ENCODE measurements around the gene TMEM266. TPM values are rescaled to one million over a fixed set of nuclear protein-coding genes. Genes with fewer than 3 reads are reported as not detected.

Gene TMEM266
- total RNA-seq, 1 donor from 2014 or later, result not detected

DNA sequence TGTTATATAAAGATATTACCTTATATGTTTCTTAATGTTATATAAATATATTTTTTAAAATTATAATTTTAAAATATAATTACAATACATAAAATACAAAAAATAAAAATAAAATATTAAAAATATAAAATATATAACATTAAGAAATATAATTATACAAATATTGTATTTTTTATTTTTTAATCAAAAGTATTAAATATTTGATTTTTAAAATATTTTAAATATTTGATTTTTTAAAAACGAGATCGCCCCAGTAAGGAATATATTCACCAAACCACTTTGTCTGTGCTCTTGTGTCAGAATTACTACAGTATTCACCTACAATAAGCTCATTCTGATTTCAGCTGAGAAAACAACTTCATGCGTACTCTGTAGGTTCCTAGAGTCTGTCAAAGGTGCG lies 162.4 kb downstream of the TMEM266 start:
- TF ChIP-seq, protein P1, sequence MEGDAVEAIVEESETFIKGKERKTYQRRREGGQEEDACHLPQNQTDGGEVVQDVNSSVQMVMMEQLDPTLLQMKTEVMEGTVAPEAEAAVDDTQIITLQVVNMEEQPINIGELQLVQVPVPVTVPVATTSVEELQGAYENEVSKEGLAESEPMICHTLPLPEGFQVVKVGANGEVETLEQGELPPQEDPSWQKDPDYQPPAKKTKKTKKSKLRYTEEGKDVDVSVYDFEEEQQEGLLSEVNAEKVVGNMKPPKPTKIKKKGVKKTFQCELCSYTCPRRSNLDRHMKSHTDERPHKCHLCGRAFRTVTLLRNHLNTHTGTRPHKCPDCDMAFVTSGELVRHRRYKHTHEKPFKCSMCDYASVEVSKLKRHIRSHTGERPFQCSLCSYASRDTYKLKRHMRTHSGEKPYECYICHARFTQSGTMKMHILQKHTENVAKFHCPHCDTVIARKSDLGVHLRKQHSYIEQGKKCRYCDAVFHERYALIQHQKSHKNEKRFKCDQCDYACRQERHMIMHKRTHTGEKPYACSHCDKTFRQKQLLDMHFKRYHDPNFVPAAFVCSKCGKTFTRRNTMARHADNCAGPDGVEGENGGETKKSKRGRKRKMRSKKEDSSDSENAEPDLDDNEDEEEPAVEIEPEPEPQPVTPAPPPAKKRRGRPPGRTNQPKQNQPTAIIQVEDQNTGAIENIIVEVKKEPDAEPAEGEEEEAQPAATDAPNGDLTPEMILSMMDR (IDR thresholded peaks at IDR 0.05; ENCODE audit: borderline replicate concordance), result no peak
- H3K4me1 ChIP-seq, result peaks cover 5% of the 10 kb centered on the region
- H3K4me3 ChIP-seq, result no peak overlapping the region
- peaks cover 51% of the 10 kb centered on the region for H3K36me3 ChIP-seq
- H3K27me3 ChIP-seq (ENCODE audit: low read depth), result no peaks in the 10 kb centered on the region
- H3K27ac ChIP-seq (replicated peaks), result no peak overlapping the region
- H3K9me3 ChIP-seq (replicated peaks), result peaks cover 10% of the 10 kb centered on the region
- intact Hi-C loops (cut with micrococcal nuclease), result no loop called here
- no peak for DNase-seq

DNA sequence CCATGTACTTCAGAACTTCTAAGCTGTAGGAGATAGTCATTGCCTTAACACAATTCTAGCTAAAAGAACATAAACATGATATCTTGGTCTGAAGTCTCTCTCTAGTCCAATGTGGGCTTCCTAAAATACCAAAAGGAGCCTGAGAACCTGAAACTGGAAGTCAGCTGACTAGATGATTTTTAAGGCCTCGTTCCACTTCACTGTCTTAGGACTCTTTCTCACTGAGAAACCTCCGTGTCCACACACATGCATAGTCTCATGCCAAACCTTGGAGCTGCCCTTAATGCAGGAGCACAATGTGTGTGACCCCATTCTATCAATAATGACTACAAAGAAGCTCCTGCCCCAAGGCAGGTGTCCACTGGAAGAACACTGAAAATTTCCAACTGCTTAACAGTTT lies 163.7 kb downstream of the TMEM266 start:
- H3K27ac ChIP-seq (replicated peaks), result no peak overlapping the region
- H3K9me3 ChIP-seq (replicated peaks), result peaks cover 10% of the 10 kb centered on the region
- no peak for DNase-seq
- H3K27me3 ChIP-seq (ENCODE audit: low read depth), result no peaks in the 10 kb centered on the region
- H3K36me3 ChIP-seq, result peaks cover 58% of the 10 kb centered on the region
- TF ChIP-seq, protein P1 (IDR thresholded peaks at IDR 0.05; ENCODE audit: borderline replicate concordance), result no peak
- H3K4me3 ChIP-seq, result no peak overlapping the region
- H3K4me1 ChIP-seq, result no peaks in the 10 kb centered on the region
- intact Hi-C loops (cut with micrococcal nuclease), result no loop called here

DNA sequence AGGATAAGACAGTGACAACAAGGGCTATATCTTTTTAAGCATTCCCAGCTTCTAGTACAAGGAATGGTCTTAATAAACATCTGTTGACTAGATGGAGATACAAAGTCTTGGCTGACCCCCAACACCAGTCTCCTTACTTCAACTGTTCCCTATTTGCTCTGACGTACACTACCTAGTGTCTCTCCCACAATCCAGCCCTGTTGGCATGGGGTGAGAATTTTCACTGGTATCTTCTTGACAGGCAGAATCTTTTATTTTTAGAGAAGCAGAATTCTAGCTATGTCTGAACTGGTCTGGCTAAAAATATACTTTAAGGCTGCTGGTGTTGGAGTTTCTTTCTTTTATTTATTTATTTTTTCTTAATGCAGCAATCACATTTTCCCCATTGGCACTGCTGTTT lies 169.5 kb downstream of the TMEM266 start:
- no peak for DNase-seq
- H3K27me3 ChIP-seq (ENCODE audit: low read depth), result no peaks in the 10 kb centered on the region
- intact Hi-C loops (cut with micrococcal nuclease), result no loop called here
- peak overlapping the region; percentile 70 for H3K27ac ChIP-seq (replicated peaks)
- H3K9me3 ChIP-seq (replicated peaks), result no peaks in the 10 kb centered on the region
- H3K36me3 ChIP-seq, result peaks cover 39% of the 10 kb centered on the region
- TF ChIP-seq, protein P1 (IDR thresholded peaks at IDR 0.05; ENCODE audit: borderline replicate concordance), result no peak
- no peak overlapping the region for H3K4me3 ChIP-seq
- H3K4me1 ChIP-seq, result peaks cover 5% of the 10 kb centered on the region

DNA sequence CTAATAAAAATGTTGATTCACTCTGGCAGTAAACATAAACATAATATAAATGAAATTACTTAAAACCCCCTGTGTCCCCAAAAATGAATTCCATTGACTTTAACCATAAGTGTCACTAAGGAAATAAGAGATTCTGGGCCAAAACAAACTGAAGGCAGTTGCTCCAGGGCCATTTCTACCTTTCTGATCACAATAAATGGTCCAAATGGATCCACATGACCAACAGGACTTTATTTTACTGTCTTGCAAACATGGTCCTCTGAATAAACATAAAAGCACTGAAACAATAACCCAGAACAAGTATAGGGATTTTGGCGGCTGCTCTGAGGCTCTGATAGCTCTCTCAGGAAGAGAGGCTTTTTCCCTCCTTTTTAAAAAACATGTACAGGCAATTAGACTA lies 174.1 kb downstream of the TMEM266 start:
- H3K27me3 ChIP-seq (ENCODE audit: low read depth), result no peaks in the 10 kb centered on the region
- H3K4me3 ChIP-seq, result no peak overlapping the region
- TF ChIP-seq, protein P1 (IDR thresholded peaks at IDR 0.05; ENCODE audit: borderline replicate concordance), result no peak
- intact Hi-C loops (cut with micrococcal nuclease), result no loop called here
- peaks cover 12% of the 10 kb centered on the region for H3K36me3 ChIP-seq
- peaks cover 13% of the 10 kb centered on the region for H3K4me1 ChIP-seq
- DNase-seq, result no peak
- H3K27ac ChIP-seq (replicated peaks), result no peak overlapping the region
- H3K9me3 ChIP-seq (replicated peaks), result no peaks in the 10 kb centered on the region

DNA sequence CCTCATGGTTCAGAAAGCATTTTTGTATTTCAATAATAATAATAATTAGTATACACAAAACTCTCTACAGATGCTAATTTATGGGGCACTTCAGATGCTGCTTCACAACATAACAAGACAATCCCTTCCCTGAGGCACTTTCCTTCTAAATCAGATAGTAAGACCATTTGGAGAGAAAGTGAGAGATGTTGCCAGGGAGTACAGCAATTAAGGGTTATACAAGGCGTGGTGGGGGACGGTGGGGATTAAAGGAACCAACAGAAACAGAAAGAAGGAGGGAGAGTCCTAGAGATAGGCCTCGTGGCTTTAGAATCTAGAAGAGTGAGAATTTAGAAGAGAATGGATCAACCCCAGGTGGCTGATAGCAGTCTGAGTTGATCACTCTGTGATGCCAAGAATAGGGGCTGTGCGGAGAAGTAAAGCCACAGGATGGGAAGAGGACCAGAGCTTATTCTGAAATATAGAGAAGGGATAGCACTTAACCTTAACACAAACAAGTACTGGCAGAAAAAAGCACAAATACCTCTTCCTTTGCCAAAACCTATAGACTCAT lies 174.6 kb downstream of the TMEM266 start:
- TF ChIP-seq, protein P1 (IDR thresholded peaks at IDR 0.05; ENCODE audit: borderline replicate concordance), result no peak
- no peak overlapping the region for H3K27ac ChIP-seq (replicated peaks)
- intact Hi-C loops (cut with micrococcal nuclease), result no loop called here
- H3K4me1 ChIP-seq, result peaks cover 12% of the 10 kb centered on the region
- no peak overlapping the region for H3K4me3 ChIP-seq
- H3K27me3 ChIP-seq (ENCODE audit: low read depth), result no peaks in the 10 kb centered on the region
- H3K36me3 ChIP-seq, result peaks cover 12% of the 10 kb centered on the region
- DNase-seq, result no peak
- H3K9me3 ChIP-seq (replicated peaks), result no peaks in the 10 kb centered on the region
